B cell (primary cell): ENCODE data around the gene ADGRL2. TPM values are rescaled to one million over a fixed set of nuclear protein-coding genes. Genes with fewer than 3 reads are reported as not detected.
A peak's percentile ranks its signal among the peaks of the same experiment; 100 is the strongest.

Experiments used
- ATAC-seq: fragments of 200-7000 bp; cut with Tn5 transposase; one replicate; pipeline ENCODE4 v1.10.0; 2021; ENCODE audit warnings: low read depth, mild to moderate bottlenecking, moderate number of reproducible peaks, moderate library complexity
- CTCF ChIA-PET: fragments of 350-600 bp; sonication (Branson Sonifier 250); formaldehyde crosslinking; loops from one replicate; lab custom pipeline; 2021; ENCODE audit warnings: antibody characterized with exemption, inconsistent platforms; lab: Charles Lee
- POLR2A ChIA-PET: fragments of 350-600 bp; sonication (Branson Sonifier 250); formaldehyde crosslinking; loops from one replicate; lab custom pipeline; 2021; ENCODE audit warnings: antibody characterized with exemption; lab: Charles Lee
- DNase-seq: peaks from one replicate; pipeline ENCODE4 v3.0.0; 2013
- H2AFZ ChIP-seq: 2 replicates; pipeline ENCODE4 v1.6.1; 2012; ENCODE audit warnings: mild to moderate bottlenecking, low read depth, low read length; ENCODE audit not compliant: insufficient read depth, poor library complexity, severe bottlenecking
- H3K27ac ChIP-seq, 2 donors: 1 replicate in 1 of 2; 2 replicates in 1 of 2; pipeline ENCODE4 v1.5.1; 2012 to 2013; ENCODE audit warnings: low read length in 2 of 2, mild to moderate bottlenecking in 2 of 2, moderate library complexity in 1 of 2
- H3K27me3 ChIP-seq, 4 experiments: fragments of 200-600 bp in 1 of 4; sonication (generic) in 1 of 4; replicated peaks in 1 of 4; 1 replicate in 2 of 4; 2 replicates in 2 of 4; pipeline versions ENCODE4 v1.6.1 to v1.7.0; 2013 to 2016; ENCODE audit warnings: low read length in 3 of 4, mild to moderate bottlenecking in 2 of 4, mixed read lengths in 1 of 4, moderate library complexity in 1 of 4; ENCODE audit not compliant: insufficient read depth in 4 of 4, control insufficient read depth in 3 of 4; ENCODE audit errors: control extremely low read depth in 1 of 4
- H3K36me3 ChIP-seq, 2 experiments: replicated peaks in 1 of 2; 1 replicate in 1 of 2; 2 replicates in 1 of 2; pipeline versions ENCODE4 v1.6.1 to v1.7.1; 2013; ENCODE audit warnings: low read length in 1 of 2; ENCODE audit not compliant: insufficient read depth in 2 of 2, control insufficient read depth in 1 of 2; ENCODE audit errors: control extremely low read depth in 1 of 2, extremely low read depth in 1 of 2
- H3K4me1 ChIP-seq, 2 donors: fragments of 200-600 bp in 1 of 2; sonication (generic) in 1 of 2; 1 replicate in 1 of 2; 2 replicates in 1 of 2; pipeline versions ENCODE4 v1.5.1 to v1.6.1; 2013 to 2017; ENCODE audit warnings: low read length in 2 of 2; ENCODE audit not compliant: control insufficient read depth in 2 of 2, insufficient read depth in 2 of 2
- H3K4me2 ChIP-seq: replicated peaks from 2 replicates; pipeline ENCODE3; 2012; ENCODE audit warnings: mild to moderate bottlenecking, low read depth, low read length; ENCODE audit not compliant: poor library complexity, severe bottlenecking
- H3K4me3 ChIP-seq, 5 experiments: fragments of 200-600 bp in 1 of 5; sonication (generic) in 1 of 5; 1 replicate in 3 of 5; 2 replicates in 2 of 5; pipeline versions ENCODE4 v1.5.1 to v1.7.0; 2011 to 2016; ENCODE audit warnings: low read length in 4 of 5, mild to moderate bottlenecking in 4 of 5, low read depth in 2 of 5, control low read depth in 1 of 5, moderate library complexity in 1 of 5; ENCODE audit not compliant: insufficient read depth in 1 of 5; ENCODE audit errors: control extremely low read depth in 1 of 5, extremely low read depth in 1 of 5
- H3K79me2 ChIP-seq: fragments of 200-600 bp; sonication (generic); one replicate; pipeline ENCODE4 v1.6.0; 2016; ENCODE audit warnings: low read length; ENCODE audit not compliant: control insufficient read depth, insufficient read depth
- H3K9ac ChIP-seq: fragments of 200-600 bp; sonication (generic); 2 replicates; pipeline ENCODE4 v1.6.1; 2017; ENCODE audit warnings: mild to moderate bottlenecking, low read length, moderate library complexity
- H3K9me3 ChIP-seq, 3 donors: one replicate each; pipeline versions ENCODE4 v1.6.1 to v1.7.1; 2013; ENCODE audit warnings: low read length in 2 of 3; ENCODE audit not compliant: control insufficient read depth in 2 of 3, insufficient read depth in 1 of 3; ENCODE audit errors: control extremely low read depth in 1 of 3
- H4K20me1 ChIP-seq: 2 replicates; pipeline ENCODE4 v1.6.0; 2012; ENCODE audit warnings: mild to moderate bottlenecking, low read length; ENCODE audit not compliant: insufficient read depth, control insufficient read depth, poor library complexity, severe bottlenecking
- H3K27ac Mint-ChIP-seq: one replicate; pipeline ENCODE4 v1.8.0; 2021; ENCODE audit warnings: mixed read lengths
- H3K27me3 Mint-ChIP-seq: one replicate; pipeline ENCODE4 v1.8.0; 2021; ENCODE audit warnings: mixed read lengths
- H3K4me1 Mint-ChIP-seq: one replicate; pipeline ENCODE4 v1.8.0; 2021; ENCODE audit warnings: mixed read lengths
- H3K4me3 Mint-ChIP-seq: one replicate; pipeline ENCODE4 v1.8.0; 2021; ENCODE audit warnings: mixed read lengths
- H3K9me3 Mint-ChIP-seq: one replicate; pipeline ENCODE4 v1.8.0; 2022; ENCODE audit warnings: mixed read lengths; ENCODE audit not compliant: insufficient read depth
- CTCF ChIP-seq: fragments of 200-600 bp; IDR thresholded peaks from one replicate; pipeline ENCODE4 v1.8.0; 2022; ENCODE audit warnings: antibody characterized with exemption, mild to moderate bottlenecking
- EZH2 ChIP-seq: IDR thresholded peaks from 2 replicates; pipeline ENCODE4 v1.6.1; 2012; ENCODE audit warnings: borderline replicate concordance, low read depth, mild to moderate bottlenecking, moderate library complexity, low read length; ENCODE audit not compliant: insufficient read depth, poor library complexity, severe bottlenecking
- WGBS: methylation state at CpG from one replicate; pipeline ENCODE4 v1.1.5; 2013; ENCODE audit warnings: missing lambda C conversion rate; ENCODE audit not compliant: insufficient coverage; 5-methylcytosine and 5-hydroxymethylcytosine counted together
- intact Hi-C: fragments of 100-400 bp; cut with micrococcal nuclease; formaldehyde crosslinking; loops from one replicate; pipeline ENCODE4 v1.10.0; 2022
- polyA plus RNA-seq: library from polyadenylated mRNA; depleted of rRNA; stranded (reverse); fragments of >200 nt; gene quantifications from 2 replicates; pipeline ENCODE4 v1.2.3, GENCODE V29; 2012
- total RNA-seq, 2 donors: library from RNA; stranded (reverse); fragments of 120-200 nt in 1 of 2; gene quantifications; 1 replicate in 1 of 2; 2 replicates in 1 of 2; pipeline versions ENCODE4 v1.2.3 to v1.2.4, GENCODE V29; 2013 to 2022

The ADGRL2 gene
- total and polyA plus RNA-seq, 2 donors (not counting 1 experiment from before 2014, with no cell fraction given): not detected

DNA sequence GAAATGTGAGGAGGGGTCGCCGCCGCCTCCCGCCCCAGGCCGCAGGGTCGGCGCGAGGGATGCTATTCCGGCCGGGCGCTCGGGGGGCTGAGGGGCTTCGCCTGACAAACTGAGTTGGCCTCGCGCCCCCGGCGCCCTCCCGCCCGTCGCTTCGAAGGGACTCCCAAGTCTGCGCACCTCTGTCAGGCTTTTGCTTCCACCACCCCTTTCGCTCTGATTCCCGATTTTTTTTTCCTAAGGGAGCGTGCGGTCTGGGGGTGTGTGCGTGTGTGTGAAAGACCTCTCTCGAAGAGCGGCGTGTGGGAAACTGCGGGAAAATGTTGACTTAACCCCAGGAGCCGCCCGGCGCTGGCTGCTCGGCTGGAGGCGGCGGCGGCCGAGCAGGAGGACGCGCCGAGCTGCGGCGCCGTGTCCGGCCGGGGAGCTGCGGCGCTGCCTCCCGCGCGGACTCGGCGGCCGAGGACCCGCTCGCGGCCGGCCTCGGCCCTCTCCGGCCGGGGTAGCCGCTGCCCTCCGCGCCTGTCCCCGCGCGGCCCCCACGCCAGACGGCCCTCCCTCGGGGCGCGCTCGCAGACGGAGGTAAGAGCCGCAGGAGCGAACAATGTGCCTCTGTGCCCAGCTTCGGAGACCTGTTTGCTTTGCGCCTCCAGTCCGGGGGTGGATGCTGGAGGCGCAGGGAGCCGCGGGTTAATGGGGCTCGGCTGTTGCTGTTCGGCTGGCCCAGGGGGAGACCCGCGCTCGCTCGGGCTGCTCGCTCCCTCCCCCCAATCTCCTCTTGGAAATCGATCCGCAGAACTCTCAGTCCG, 1.1 kb downstream of the ADGRL2 start:
- H3K4me3 Mint-ChIP-seq: no peak overlapping the region
- ATAC-seq: no peak

More for the DNA sequence above, 1.1 kb downstream of the ADGRL2 start:
- no peaks in the 10 kb centered on the region for H3K9me3 Mint-ChIP-seq
- peak overlapping the region; percentile 49 for H2AFZ ChIP-seq
- peaks cover 35% of the 10 kb centered on the region for H3K27me3 Mint-ChIP-seq
- 4% methylated on average over 86 of the region's 93 CpGs for WGBS
- no peak overlapping the region for H3K27ac Mint-ChIP-seq
- peaks cover 0 to 4% (median 0%) of the 10 kb centered on the region in 3 donors for H3K9me3 ChIP-seq
- peaks cover 8 to 18% of the 10 kb centered on the region in 2 donors for H3K4me1 ChIP-seq
- H3K79me2 ChIP-seq: no peaks in the 10 kb centered on the region
- no peak overlapping the region for H3K9ac ChIP-seq
- peak overlapping the region; percentile 48 for H3K4me2 ChIP-seq
- H3K36me3 ChIP-seq: no peaks in the 10 kb centered on the region
- DNase-seq: peak; percentile 2
- H3K27ac ChIP-seq: no peak overlapping the region
- H3K4me3 ChIP-seq: peak overlapping the region in 1 of 5 experiments; percentile 25
- intact Hi-C loops: no loop called here
- peaks cover 8% of the 10 kb centered on the region for H3K4me1 Mint-ChIP-seq
- CTCF ChIA-PET: no interaction called here
- H3K27me3 ChIP-seq: peaks cover 0 to 22% (median 17%) of the 10 kb centered on the region in 4 experiments
- TF ChIP-seq CTCF (no peak), EZH2 (no peak)
- POLR2A ChIA-PET: no interaction called here
- no peaks in the 10 kb centered on the region for H4K20me1 ChIP-seq
